Epithelial cell of umbilical artery (primary cell): ENCODE data around the gene SMG9. TPM values are rescaled to one million over a fixed set of nuclear protein-coding genes. Genes with fewer than 3 reads are reported as not detected.

Experiments
- total RNA-seq: library from RNA; depleted of rRNA; stranded (reverse); fragments of >200 nt; gene quantifications from 2 replicates; pipeline ENCODE4 v1.2.3, GENCODE V29; 2014

Gene SMG9, protein sequence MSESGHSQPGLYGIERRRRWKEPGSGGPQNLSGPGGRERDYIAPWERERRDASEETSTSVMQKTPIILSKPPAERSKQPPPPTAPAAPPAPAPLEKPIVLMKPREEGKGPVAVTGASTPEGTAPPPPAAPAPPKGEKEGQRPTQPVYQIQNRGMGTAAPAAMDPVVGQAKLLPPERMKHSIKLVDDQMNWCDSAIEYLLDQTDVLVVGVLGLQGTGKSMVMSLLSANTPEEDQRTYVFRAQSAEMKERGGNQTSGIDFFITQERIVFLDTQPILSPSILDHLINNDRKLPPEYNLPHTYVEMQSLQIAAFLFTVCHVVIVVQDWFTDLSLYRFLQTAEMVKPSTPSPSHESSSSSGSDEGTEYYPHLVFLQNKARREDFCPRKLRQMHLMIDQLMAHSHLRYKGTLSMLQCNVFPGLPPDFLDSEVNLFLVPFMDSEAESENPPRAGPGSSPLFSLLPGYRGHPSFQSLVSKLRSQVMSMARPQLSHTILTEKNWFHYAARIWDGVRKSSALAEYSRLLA
- total RNA-seq, result 3.2 and 6.1 TPM in 2 replicates

DNA sequence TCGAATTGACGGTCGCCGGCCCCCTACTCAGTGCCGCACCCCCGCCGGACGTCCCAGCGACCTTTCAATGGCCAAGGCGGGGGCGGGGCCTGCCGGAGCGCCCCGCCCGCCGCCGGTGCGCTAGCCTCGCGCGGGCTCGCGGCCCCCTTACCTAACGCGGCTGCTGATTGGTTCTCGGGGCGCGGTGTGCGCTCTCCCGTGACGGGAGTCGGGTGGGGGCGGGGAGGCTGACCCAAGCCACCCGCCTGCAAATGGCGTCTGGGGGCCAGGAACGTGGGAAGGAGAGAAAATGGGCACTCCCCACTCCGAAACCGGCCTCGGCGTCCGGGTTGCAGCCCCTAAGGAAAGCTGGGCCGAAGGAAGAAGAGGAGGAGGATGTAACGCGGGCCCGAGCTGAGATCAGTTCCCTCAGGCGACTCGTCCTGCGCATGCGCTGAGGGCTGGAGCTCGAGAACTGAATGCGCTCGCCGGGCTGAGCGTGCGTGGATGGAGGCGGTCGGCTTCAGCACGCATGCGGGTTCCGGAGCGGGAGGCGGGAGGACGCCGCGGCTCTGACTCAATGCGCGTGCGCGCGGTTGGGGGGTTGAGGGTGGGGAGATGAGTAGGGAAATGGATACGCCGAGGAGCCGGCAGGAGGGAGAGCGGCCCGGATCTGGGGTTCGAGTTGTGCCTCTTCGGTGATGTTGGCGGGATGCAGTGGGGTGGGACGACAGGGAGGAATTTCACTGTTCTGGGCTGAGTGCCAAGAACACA is at the start of gene SMG9:
Gene SMG9, minus strand, starts transcription at position 460 of the 753 bp plus-strand sequence. CDS start 4,221 bp downstream, outside the sequence.

DNA sequence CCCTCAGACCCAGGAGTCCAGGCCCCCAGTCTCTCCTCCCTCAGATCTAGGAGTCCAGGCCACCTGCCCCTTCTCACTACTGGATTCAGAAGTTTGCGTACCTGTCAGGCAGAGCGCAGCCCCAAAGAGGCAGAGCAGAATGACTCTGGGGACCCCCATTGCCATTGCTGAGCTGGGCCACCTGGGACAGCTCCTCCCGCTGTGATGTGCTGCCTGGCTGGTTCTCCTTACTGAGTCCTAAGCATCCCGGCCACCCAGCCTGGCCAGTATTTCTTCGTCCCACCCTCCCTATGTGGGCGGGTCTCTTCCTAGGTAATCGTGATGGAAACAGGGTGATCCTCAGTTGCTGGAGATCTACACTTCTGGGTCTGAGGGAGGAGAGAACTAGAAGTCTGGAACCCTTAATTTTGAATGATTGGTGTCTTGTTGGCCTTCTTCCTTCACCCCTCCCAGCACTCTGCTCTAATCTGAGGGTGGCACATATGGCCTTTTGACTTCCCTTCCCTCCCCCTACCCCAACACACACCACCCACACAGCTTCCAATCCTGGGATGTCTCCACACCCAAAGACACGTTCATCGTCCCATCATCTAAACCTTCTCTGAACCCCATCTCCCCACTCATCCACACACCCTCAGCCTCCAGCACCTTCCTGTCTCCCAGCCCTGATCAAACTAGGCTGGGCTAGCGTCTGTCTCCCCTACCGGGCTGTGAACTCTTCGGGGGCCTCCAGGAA is 47.6 kb upstream of the SMG9 start, which contains the start of gene LYPD5:
Gene LYPD5, minus strand, starts transcription at position 232 of the 736 bp plus-strand sequence. Its CDS starts 67 bp downstream, at position 165.

DNA sequence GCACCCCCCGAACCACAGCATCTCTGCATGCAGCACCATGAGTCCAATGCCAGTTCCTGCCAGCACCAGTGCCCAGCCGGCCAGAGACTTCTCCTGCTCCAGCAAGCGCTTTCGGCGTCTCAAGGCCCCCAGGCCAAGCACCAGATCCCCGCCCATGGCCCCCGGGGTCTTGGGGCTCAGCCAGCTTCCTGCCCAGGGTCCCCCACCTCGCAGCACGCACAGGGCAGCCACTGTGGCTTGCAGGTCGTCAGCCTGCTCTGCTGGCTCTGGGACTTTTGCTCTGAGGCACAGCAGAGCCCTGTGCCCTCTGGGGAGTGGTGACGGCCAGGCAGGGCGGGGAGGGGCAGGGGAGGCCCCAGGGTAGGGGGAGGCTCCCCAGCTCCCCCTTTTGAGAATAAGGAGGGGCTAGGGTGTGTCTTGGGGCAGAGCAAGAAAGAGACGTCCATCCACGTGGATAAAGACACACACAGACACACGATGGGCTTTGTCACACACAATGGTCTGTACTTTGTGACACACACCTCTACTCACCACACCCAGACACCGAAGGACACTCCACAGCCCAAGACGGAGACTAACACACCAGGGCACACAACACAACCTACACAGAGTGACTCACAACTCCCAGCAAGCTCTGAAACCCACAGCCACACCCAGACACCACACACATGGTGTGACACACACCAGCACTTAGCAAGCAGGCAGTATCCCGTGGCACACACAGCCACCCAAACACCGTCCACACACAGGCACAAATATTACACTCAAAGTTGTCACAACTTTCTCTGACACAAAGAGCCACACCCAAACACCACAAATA is 26.2 kb upstream of the SMG9 start, which contains the start of gene KCNN4:
Gene KCNN4, minus strand, starts transcription at position 268 of the 820 bp plus-strand sequence. Its CDS starts 112 bp downstream, at position 156.

DNA sequence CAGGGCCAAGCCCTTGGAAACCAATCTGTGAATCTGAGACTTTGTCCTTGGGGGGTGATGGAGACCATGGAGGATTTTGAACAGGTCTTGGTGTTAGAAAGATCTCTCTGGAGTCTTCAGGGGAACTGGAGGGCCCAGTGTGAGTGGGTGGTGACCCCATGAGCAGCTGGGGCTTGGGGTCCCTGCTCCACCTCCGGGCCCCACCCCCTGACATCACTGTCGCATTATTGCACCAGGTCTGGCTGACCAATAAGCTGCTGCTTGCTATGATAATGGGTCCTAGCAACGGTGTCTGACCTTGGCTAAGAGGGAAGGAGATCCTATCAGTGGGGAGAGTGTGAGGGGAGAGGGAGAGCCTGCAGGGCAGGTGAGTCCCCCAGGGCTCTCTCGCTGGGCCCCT is 39.0 kb downstream of the SMG9 start, which contains the start of gene IRGC:
Gene IRGC, plus strand, starts transcription at position 301 of the 400 bp plus-strand sequence. CDS start 2,483 bp downstream, outside the sequence.

Other genes starting within 250 kb of the SMG9 start
- gene ETHE1, start 227.8 kb downstream of the SMG9 start, total RNA-seq, result 55.8 and 114 TPM in 2 replicates
- not detected in 2 replicates for gene ZNF575, start 221.8 kb downstream of the SMG9 start, total RNA-seq
- gene XRCC1, start 179.4 kb downstream of the SMG9 start, total RNA-seq, result 16.2 and 17.2 TPM in 2 replicates
- 0.15 and 0.97 TPM in 2 replicates for gene PINLYP, start 179.2 kb downstream of the SMG9 start, total RNA-seq
- 23.1 and 28.3 TPM in 2 replicates for gene IRGQ, start 158.8 kb downstream of the SMG9 start, total RNA-seq
- 15.3 and 27.2 TPM in 2 replicates for gene ZNF576, start 158.4 kb downstream of the SMG9 start, total RNA-seq
- gene SRRM5, start 142.9 kb downstream of the SMG9 start, total RNA-seq, result not detected in 2 replicates
- gene ZNF428, start 135.3 kb downstream of the SMG9 start, total RNA-seq, result 50.7 and 51.7 TPM in 2 replicates
- 3.0 and 3.2 TPM in 2 replicates for gene CADM4, start 115.1 kb downstream of the SMG9 start, total RNA-seq
- gene PLAUR, start 84.8 kb downstream of the SMG9 start, total RNA-seq, result 54.9 and 91.9 TPM in 2 replicates
- gene IRGC, start 38.9 kb downstream of the SMG9 start, total RNA-seq, result not detected in 2 replicates
- 0.46 and 0.65 TPM in 2 replicates for gene KCNN4, start 26.0 kb upstream of the SMG9 start, total RNA-seq
- 0.32 and 0.46 TPM in 2 replicates for gene LYPD5, start 47.5 kb upstream of the SMG9 start, total RNA-seq
- gene ZNF283, start 72.4 kb upstream of the SMG9 start, total RNA-seq, result 6.8 and 10.6 TPM in 2 replicates
- gene ZNF404, start 129.0 kb upstream of the SMG9 start, total RNA-seq, result 0.97 and 2.1 TPM in 2 replicates
- 12.3 and 14.6 TPM in 2 replicates for gene ZNF45, start 180.3 kb upstream of the SMG9 start, total RNA-seq
- gene ZNF221, start 196.3 kb upstream of the SMG9 start, total RNA-seq, result 3.2 and 10.6 TPM in 2 replicates
- 8.1 and 8.4 TPM in 2 replicates for gene ZNF155, start 229.2 kb upstream of the SMG9 start, total RNA-seq
- 2.9 and 5.3 TPM in 2 replicates for gene ZNF230, start 248.0 kb upstream of the SMG9 start, total RNA-seq